Fibroblast of mammary gland (primary cell): ENCODE results near the gene MMP15.

Experiments used
- DNase-seq: peaks from one replicate; pipeline ENCODE4 v3.0.0-alpha.2; 2010; ENCODE audit warnings: low read depth
- H3K4me3 ChIP-seq: 2 replicates; pipeline ENCODE4 v1.5.1; 2011; ENCODE audit warnings: low read depth, mild to moderate bottlenecking, low read length, moderate library complexity; ENCODE audit not compliant: control insufficient read depth
- CTCF ChIP-seq: conservative IDR thresholded peaks from 2 replicates; pipeline ENCODE4 v1.5.1; 2011; ENCODE audit warnings: low read depth, low read length, inconsistent platforms; ENCODE audit not compliant: control insufficient read depth, insufficient read depth

Gene MMP15

GRCh38 chr16:58046054-58046881 is 20.7 kb downstream of the MMP15 start:
- no peak for TF ChIP-seq CTCF
- H3K4me3 ChIP-seq: no peak overlapping the region
- DNase-seq: no peak

DNA sequence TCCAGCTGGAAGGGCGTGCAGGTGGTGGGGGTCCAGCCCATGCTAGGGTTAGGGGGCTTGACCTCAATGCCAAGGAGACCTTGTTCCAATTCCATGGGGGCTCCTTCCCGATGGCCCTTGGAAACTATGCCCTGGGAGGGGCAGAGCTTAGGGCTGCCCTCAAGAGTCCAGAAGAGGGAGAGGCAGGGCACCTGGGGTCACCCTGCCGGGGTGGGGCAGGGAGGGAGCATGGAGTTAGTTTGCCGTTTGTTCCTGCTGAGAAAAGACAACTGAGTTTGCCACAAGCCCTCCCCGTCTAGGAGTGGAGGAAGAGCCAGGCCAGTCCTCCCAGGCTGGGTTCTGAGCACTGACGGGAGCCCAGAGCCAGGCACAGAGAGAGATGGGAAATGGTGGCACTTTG is 21.4 kb downstream of the MMP15 start:
- no peak for DNase-seq
- no peak for TF ChIP-seq CTCF
- no peak overlapping the region for H3K4me3 ChIP-seq

DNA sequence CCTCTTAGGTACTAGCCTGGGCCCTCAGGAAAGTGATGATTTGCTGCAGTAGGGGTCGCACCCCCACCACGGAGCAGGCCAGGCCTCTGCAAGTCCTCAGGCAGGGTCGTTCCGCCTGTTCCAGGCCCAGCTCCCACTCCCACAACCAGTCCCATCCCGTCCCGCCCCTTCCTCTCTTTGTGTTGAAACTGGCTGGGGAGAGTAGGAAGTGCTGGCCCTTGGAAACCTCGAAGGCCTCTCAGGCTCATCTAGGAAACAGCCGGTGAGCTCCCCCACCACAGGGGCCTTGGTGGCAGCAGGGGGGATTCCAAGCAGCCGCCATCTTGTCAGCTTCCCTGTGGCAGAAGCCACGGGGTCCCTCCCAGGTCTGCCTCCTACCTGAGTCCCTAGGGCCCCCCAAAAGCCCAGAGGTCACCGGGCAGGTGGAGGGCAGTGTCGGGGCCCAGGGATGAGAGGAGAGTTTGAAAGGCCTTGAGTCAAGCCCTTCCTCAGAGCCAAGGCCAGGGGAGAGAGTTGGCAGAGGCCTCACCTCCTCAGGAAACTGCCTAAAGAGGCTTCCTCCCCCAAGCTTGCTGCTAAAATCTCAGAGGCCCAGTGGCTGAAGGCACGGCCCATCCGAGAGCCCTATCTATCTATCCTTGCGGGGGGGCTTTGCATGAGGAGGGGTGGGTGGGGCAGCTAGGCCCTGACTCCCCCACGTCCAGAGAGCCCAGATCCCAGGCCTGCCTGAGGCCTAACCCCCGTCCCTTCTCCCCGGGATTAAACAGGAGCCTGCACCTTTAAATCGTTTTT is 22.2 kb downstream of the MMP15 start:
- no peak overlapping the region for H3K4me3 ChIP-seq
- DNase-seq: no peak
- no peak for TF ChIP-seq CTCF

DNA sequence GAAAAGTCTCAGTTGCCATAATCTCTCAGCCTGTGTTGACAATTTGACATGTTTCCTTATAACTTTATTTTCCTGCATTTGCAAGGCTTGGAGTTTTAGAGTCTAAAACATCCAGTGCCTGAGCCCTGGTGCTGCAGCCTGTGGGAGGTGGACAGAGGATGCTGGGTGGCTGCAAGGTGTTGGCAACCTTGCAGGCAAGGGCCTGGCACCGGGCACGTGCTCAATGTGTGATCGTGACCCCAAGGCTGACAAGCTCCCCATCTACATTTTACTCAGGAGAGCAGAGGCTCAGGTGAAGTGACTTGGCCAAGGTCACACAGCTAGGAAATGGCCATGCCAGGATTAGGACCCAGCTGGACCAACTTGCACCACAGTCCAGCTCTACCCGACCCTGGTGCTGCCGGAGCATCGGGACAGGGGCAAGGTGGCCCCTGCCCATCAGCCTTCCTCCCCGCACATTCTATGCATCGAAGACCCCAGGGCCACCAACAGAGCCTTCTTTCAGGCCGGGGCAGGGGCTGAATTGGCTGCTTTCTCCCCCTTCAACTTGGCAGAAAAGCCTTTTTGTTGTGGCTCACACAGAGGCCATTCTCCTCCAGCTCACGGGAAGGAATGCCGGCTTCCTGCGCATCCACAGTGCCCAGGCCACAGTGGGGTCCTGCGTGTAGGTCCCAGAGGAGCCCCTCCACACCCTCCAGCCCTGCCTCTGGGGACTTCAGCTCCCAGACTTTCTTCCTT is 23.1 kb downstream of the MMP15 start:
- no peak for TF ChIP-seq CTCF
- no peak for DNase-seq
- H3K4me3 ChIP-seq: no peak overlapping the region

DNA sequence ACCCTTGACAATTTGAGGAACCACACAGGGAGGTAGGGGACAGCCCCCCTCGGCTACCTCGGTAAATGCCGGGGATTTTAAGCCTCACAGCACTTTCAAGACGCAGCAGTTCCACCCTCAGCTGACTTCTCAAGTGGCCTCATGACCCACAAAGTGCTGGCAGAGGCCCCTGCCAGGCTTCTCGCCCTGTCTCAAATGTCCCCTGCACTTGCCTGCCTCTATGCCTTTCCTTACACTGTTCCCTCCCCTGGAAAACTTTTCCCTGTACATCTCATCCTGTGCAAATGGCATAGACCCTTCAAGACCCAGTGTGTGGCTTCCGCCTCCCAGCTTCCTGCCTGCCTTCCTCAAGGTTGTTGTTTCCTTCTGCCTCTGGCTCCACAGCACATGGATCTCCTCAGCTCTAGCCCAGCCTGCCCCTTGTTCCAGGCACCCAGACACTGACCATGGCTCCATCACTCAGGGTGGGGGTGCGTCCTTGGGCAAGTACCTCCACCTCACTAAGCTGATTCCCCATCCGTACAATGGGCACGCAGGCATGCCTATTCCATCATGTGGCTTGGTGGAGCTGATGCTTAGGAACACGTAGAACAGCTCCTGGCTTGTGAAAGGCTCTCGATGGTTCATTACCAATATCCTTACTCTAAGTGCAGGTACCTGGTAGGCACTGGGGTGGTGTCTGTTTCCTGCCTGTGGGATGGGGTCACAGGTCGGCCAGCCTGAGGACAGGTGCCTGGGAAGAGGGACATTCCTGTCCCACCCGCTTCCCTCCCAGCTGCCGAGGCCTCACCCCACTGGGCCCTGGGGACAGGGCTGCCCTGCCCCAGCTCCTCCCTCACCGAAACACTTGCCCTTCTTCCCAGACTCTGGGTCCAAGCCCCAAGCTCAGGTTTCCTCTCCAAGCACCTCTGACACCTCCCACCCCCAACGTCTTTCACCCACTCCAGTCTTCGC is 24.0 kb downstream of the MMP15 start:
- no peak for TF ChIP-seq CTCF
- H3K4me3 ChIP-seq: no peak overlapping the region
- DNase-seq: no peak

DNA sequence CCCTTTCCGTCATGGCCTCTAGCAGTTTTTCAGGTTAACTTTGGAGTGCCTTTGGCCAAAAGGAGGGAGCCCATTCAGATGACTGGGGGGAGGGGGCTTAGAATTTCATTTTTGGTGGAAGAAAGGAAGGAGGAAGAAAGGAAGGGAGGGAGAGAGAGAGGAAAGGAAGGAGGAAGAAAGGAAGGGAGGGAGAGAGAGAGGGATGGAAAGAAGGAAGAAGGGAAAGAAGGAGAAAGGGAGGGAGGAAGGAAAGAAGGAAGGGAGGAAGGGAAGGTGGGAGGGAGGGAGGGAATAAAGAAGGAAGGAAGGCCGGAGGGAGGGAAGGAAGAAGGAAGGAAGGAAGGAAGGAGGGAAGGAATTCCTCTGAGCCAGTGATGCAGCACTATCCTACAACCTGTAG is 25.7 kb downstream of the MMP15 start:
- TF ChIP-seq CTCF: no peak
- no peak for DNase-seq
- H3K4me3 ChIP-seq: no peak overlapping the region
